Right cardiac atrium (tissue), 5 donors: Measurements from ENCODE around the gene BGLAP. TPM values are rescaled to one million over a fixed set of nuclear protein-coding genes. Genes with fewer than 3 reads are reported as not detected.

Experiments
- ATAC-seq, 2 donors: fragments of 200-7000 bp; cut with Tn5 transposase; one replicate each; pipeline versions ENCODE4 v1.8.0 to v1.9.1; 2020; ENCODE audit warnings: moderate library complexity in 2 of 2, mild to moderate bottlenecking in 1 of 2
- DNase-seq, 3 donors: peaks; one replicate each; pipeline ENCODE4 v3.0.0-alpha.2; 2020
- H3K27ac ChIP-seq: one replicate; pipeline ENCODE4 v1.5.1; 2013; ENCODE audit warnings: mild to moderate bottlenecking, low read length, control low read depth, moderate library complexity
- H3K27me3 ChIP-seq: one replicate; pipeline ENCODE4 v1.6.1; 2013; ENCODE audit not compliant: control insufficient read depth, insufficient read depth
- H3K4me1 ChIP-seq: one replicate; pipeline ENCODE4 v1.6.1; 2013; ENCODE audit warnings: low read length; ENCODE audit not compliant: control insufficient read depth, insufficient read depth
- H3K4me3 ChIP-seq: one replicate; pipeline ENCODE4 v1.5.1; 2013; ENCODE audit warnings: low read length, control low read depth
- H3K9me3 ChIP-seq: one replicate; pipeline ENCODE4 v1.6.1; 2013; ENCODE audit warnings: low read length; ENCODE audit not compliant: control insufficient read depth
- WGBS: extraction: QIAGEN DNeasy Blood & Tissue Kit; methylation state at CpG from one replicate; pipeline ENCODE4 v1.1.7; 2013; 5-methylcytosine and 5-hydroxymethylcytosine counted together
- intact Hi-C, 4 donors: fragments of 100-400 bp; cut with DNase I; formaldehyde crosslinking; loops; one replicate each; pipeline versions ENCODE4 v1.11.0 to v1.14.0; 2022 to 2023
- polyA plus RNA-seq: library from polyadenylated mRNA; stranded (reverse); fragments of 200-250 nt; gene quantifications from one replicate; pipeline ENCODE4 v1.2.3, GENCODE V29; 2013
- total RNA-seq, 4 donors: library from RNA; stranded (reverse); fragmentation: NEBNext Ultra II Directional; extraction: Animal tissue kit (Norgen Biotek cat#: 25700); gene quantifications; one replicate each; pipeline ENCODE4 v1.2.1, GENCODE V29; 2021
- donor health status: healthy with polysubstance abuse.
- donor health status: DM: no; HTN: yes; CAD: no.
- donor health status: DM: no; HTN: no; CAD: no.
- donor health status: DM: no; HTN: yes; CAD: no; lungs with severe emphysema.
- donor health status: DM: yes; HTN: yes; CAD: no.

Gene BGLAP
- total and polyA plus RNA-seq, 5 donors: 0.45 to 0.92 (median 0.60) TPM; not detected in 1

DNA sequence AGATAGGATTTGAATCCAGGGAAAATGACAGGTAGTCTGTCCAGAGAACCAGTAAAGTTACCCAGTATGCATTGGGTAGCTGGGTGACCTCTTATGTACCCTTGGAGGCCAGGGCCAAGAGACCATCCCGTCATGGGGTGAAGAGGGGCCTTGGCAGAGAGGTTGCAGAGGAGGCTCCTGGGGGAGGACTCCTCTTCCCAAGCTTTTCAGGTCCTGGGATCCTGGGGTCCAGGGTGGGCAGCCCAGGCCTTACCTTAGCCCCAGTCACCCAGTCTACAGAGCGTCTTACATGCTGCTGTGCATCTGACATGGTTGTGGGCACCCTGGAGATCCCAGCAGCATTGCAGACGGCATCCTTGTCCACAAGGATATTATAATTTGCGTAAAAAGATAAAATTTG, 15.2 kb upstream of the BGLAP start:
- H3K4me3 ChIP-seq: no peak overlapping the region
- ATAC-seq (no peak), DNase-seq (no peak)
- WGBS: 86% methylated on average over 4 of the region's 4 CpGs
- no peaks in the 10 kb centered on the region for H3K9me3 ChIP-seq
- intact Hi-C loops: loop anchor here in 2 of 4 donors (5.0 to 10.0 kb wide), 2 partner anchors 79 to 132 kb away; no protein-coding TSS in a partner anchor
- no peak overlapping the region for H3K27ac ChIP-seq
- H3K4me1 ChIP-seq: no peaks in the 10 kb centered on the region
- H3K27me3 ChIP-seq: no peaks in the 10 kb centered on the region

DNA sequence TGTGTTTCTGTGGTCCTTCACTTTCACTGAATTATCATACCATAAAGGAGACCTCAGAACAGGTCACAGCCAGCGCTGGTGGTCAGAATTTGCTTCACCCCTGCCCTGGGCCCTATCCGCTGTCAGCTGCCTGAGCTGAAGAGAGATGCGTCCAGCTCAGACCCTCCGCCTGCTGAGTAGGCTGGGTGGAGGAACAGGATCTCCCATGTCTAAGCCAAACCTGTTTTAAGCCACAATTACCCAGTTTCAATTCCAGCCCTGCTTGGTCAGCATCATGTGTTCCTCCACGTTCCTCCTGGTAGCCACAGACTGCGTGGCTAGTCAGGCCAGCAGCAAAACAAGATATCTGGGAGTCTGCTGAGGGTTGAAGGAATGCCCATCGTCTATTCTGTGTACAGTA, 13.5 kb upstream of the BGLAP start:
- intact Hi-C loops: loop anchor here in 2 of 4 donors (5.0 to 10.0 kb wide), 2 partner anchors 81 to 134 kb away; no protein-coding TSS in a partner anchor
- DNase-seq (no peak), ATAC-seq (no peak)
- Histone ChIP-seq H3K4me1 (no peaks in the 10 kb centered on the region), H3K27ac (no peak overlapping the region), H3K4me3 (no peak overlapping the region), H3K27me3 (no peaks in the 10 kb centered on the region), H3K9me3 (no peaks in the 10 kb centered on the region)
- WGBS: 73% methylated on average over 7 of the region's 7 CpGs

DNA sequence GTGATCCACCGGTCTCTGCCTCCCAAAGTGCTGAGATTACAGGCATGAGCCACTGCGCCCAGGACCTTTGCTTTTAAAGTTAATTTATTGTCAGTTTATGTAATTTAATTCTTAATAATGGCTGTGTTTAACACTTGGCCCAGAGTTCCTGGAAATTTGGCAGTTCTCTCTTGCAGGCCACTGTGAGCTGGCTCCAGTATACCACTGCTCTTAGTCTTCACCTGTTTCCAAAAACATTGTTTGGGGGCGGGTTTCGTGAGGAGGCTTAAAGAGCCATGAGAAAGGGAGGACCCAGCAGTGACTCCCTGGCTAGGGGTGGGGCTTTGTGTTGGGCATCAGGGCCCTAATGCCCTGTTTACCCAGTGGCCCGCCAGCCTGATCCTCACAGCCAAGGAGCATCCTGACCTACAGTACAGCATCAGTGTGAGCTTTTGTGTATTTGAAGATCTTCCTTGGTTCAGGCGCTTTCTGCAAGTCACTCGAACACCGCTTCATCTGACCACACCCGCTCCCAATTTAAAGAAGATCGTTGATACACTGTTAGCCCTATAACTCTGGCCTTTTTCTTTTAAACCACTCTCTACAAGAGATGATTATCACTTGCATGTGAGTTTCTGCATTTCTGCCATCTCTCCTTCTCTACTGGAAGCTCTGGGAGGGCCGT, 12.0 kb upstream of the BGLAP start:
- intact Hi-C loops: loop anchor here in 2 of 4 donors (5.0 to 10.0 kb wide), 2 partner anchors 83 to 135 kb away; no protein-coding TSS in a partner anchor
- H3K4me1 ChIP-seq: no peaks in the 10 kb centered on the region
- ATAC-seq: no peak
- WGBS: 92% methylated on average over 11 of the region's 11 CpGs
- no peaks in the 10 kb centered on the region for H3K9me3 ChIP-seq
- no peak overlapping the region for H3K4me3 ChIP-seq
- DNase-seq: no peak
- H3K27me3 ChIP-seq: no peaks in the 10 kb centered on the region
- no peak overlapping the region for H3K27ac ChIP-seq

DNA sequence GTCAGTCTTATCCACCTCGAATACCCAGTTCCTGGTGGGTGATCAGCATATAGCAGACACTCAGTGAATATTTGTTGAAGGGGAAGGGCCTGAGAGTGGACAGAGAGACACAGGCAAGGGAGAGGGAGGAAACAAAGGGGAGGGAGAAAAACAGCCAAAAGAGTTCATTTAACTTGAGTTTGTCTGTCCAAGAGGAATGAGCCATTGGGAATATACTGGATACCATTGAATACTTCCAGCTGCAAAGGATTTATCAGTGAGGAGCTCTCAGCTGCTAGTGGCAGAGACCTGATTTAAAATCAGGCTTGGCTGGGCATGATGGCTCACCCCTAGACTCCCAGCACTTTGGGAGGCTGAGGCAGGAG, 11.5 kb upstream of the BGLAP start:
- DNase-seq: no peak
- 90% methylated on average over 1 of the region's 1 CpG for WGBS
- H3K4me1 ChIP-seq: no peaks in the 10 kb centered on the region
- no peak overlapping the region for H3K4me3 ChIP-seq
- no peaks in the 10 kb centered on the region for H3K9me3 ChIP-seq
- H3K27me3 ChIP-seq: no peaks in the 10 kb centered on the region
- no peak overlapping the region for H3K27ac ChIP-seq
- intact Hi-C loops: no loop called here
- no peak for ATAC-seq

DNA sequence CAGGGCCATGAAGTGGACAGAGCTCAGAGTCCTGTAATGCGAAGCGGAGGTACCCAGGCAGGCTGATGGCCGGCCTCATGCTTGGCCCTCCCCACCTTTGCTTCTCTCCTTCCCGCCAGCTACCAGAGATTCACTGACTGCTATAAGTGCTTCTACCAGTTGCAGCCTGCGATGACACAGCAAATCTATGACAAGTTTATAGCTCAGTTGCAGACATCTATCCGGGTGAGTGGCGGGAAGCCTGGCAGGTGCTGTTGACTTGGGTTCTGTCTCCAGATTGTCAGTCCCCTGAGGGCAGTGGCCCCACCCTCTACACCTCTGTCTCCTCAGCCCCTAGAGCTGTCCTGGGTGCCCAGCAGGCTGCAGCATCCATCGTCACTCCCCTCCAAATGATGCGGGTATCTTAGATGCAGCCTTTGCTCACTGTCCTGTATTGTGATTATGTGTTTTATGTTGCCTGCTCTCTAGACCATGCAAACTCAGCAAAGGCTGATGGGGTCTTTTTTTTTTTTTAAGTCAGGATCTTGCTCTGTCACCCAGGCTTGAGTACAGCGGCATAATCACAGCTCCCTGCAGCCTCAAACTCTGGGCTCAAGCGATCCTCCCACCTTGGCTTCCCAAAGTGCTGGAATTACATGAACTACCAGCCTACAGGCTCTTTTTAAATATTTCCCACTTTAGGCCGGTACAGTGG, 9.6 kb upstream of the BGLAP start:
- no peak for DNase-seq
- H3K27ac ChIP-seq: no peak overlapping the region
- no peaks in the 10 kb centered on the region for H3K4me1 ChIP-seq
- ATAC-seq: no peak
- 89% methylated on average over 12 of the region's 12 CpGs for WGBS
- no peaks in the 10 kb centered on the region for H3K27me3 ChIP-seq
- no peaks in the 10 kb centered on the region for H3K9me3 ChIP-seq
- H3K4me3 ChIP-seq: no peak overlapping the region
- intact Hi-C loops: no loop called here

DNA sequence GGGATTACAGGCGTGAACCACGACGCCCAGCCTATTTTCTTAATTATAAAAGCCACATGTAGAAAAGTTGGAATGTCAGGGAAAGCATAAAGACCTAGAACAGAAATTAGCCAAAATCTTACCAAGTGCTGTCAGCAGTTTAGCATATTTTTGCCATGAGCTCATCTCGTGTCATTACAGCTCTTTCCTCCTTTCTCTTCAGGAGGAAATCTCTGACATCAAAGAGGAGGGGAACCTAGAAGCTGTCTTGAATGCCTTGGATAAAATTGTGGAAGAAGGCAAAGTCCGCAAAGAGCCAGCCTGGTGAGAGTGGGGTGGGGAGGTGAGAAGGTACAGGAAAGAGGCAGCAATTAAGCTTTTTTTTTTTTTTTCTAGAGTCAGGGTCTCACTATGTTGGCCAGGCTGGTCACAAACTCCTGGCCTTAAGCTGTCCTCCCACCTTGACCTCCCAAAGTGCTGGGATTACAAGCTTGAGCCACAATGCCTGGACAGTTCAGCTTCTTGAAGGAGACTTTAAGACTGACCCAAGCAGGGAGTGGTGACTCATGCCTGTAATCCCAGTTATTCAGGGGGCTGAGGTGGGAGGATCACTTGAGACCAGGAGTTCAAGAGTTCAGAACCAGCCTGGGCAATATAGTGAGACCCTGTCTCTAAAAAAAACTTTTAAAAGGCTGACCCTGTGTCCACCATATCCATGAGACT, 8.4 kb upstream of the BGLAP start:
- intact Hi-C loops: no loop called here
- no peaks in the 10 kb centered on the region for H3K9me3 ChIP-seq
- WGBS: 67% methylated on average over 5 of the region's 5 CpGs

DNA sequence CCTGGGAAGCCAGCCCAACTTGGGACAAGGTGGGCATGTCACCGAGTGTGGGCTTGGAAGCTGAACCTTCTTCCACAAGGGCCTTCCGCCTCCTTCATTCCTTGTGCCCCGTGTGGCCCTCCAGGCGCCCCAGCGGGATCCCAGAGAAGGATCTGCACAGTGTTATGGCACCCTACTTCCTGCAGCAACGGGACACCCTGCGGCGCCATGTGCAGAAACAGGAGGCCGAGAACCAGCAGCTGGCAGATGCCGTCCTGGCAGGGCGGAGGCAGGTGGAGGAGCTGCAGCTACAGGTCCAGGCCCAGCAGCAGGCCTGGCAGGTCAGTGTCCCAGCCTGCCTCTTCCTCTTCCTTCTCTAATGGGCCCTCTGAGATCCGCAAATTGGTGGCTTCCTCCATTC, 5.8 kb upstream of the BGLAP start:
- 96% methylated on average over 12 of the region's 12 CpGs for WGBS
- no peak for ATAC-seq
- DNase-seq: no peak
- intact Hi-C loops: no loop called here
- H3K4me3 ChIP-seq: no peak overlapping the region
- no peak overlapping the region for H3K27ac ChIP-seq
- no peaks in the 10 kb centered on the region for H3K27me3 ChIP-seq
- no peaks in the 10 kb centered on the region for H3K9me3 ChIP-seq
- no peaks in the 10 kb centered on the region for H3K4me1 ChIP-seq

More for the DNA sequence above, 8.4 kb upstream of the BGLAP start:
- DNase-seq (no peak), ATAC-seq (no peak)
- H3K27me3 ChIP-seq: no peaks in the 10 kb centered on the region
- H3K27ac ChIP-seq: no peak overlapping the region
- H3K4me3 ChIP-seq: no peak overlapping the region
- H3K4me1 ChIP-seq: no peaks in the 10 kb centered on the region

DNA sequence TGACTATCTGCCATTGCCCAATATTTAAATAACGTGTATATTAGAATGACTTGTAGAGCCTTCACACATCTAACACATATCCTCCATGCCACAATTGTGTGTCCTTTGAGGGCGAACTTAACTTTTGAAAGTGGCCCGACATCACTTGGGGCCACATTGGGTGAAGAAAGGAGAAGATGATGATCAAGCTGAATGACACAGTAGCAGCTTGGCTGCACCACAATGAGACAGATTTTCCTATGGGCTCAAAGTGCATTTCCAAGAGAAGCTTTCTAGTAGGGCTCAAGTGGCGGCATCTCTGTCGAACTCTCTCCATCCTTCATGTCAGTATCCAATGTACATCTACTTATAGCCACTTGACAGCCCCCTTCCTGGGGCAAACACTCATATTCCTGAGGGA, 3.7 kb upstream of the BGLAP start:
- intact Hi-C loops: no loop called here
- no peak for DNase-seq
- H3K27me3 ChIP-seq: no peaks in the 10 kb centered on the region
- ATAC-seq: no peak
- H3K9me3 ChIP-seq: no peaks in the 10 kb centered on the region
- no peak overlapping the region for H3K4me3 ChIP-seq
- WGBS: 91% methylated on average over 5 of the region's 5 CpGs
- H3K27ac ChIP-seq: no peak overlapping the region
- H3K4me1 ChIP-seq: no peaks in the 10 kb centered on the region

DNA sequence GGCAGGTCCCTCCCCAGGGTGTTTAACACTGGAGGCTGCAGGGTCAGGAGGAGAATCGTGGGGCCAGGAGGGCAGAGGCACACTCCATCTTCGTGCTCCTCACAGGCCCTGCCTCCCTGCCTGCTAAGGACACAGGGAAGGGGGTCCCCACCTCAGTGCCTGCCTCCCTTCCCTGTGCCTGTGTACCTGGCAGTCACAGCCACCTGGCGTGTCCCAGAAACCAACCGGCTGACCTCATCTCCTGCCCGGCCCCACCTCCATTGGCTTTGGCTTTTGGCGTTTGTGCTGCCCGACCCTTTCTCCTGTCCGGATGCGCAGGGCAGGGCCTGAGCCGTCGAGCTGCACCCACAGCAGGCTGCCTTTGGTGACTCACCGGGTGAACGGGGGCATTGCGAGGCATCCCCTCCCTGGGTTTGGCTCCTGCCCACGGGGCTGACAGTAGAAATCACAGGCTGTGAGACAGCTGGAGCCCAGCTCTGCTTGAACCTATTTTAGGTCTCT, 623 bp upstream of the BGLAP start:
- H3K27me3 ChIP-seq: no peaks in the 10 kb centered on the region
- no peaks in the 10 kb centered on the region for H3K9me3 ChIP-seq
- ATAC-seq (no peak), DNase-seq (no peak)
- no peak overlapping the region for H3K27ac ChIP-seq
- no peak overlapping the region for H3K4me3 ChIP-seq
- intact Hi-C loops: no loop called here
- H3K4me1 ChIP-seq: peaks cover 5% of the 10 kb centered on the region
- 70% methylated on average over 15 of the region's 15 CpGs for WGBS

DNA sequence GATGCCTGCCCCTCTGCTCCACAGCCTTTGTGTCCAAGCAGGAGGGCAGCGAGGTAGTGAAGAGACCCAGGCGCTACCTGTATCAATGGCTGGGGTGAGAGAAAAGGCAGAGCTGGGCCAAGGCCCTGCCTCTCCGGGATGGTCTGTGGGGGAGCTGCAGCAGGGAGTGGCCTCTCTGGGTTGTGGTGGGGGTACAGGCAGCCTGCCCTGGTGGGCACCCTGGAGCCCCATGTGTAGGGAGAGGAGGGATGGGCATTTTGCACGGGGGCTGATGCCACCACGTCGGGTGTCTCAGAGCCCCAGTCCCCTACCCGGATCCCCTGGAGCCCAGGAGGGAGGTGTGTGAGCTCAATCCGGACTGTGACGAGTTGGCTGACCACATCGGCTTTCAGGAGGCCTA, 754 bp downstream of the BGLAP start:
- H3K4me1 ChIP-seq: peaks cover 5% of the 10 kb centered on the region
- intact Hi-C loops: no loop called here
- DNase-seq (no peak), ATAC-seq (no peak)
- WGBS: 73% methylated on average over 10 of the region's 10 CpGs
- H3K27me3 ChIP-seq: no peaks in the 10 kb centered on the region
- H3K4me3 ChIP-seq: no peak overlapping the region
- H3K9me3 ChIP-seq: no peaks in the 10 kb centered on the region
- H3K27ac ChIP-seq: no peak overlapping the region

DNA sequence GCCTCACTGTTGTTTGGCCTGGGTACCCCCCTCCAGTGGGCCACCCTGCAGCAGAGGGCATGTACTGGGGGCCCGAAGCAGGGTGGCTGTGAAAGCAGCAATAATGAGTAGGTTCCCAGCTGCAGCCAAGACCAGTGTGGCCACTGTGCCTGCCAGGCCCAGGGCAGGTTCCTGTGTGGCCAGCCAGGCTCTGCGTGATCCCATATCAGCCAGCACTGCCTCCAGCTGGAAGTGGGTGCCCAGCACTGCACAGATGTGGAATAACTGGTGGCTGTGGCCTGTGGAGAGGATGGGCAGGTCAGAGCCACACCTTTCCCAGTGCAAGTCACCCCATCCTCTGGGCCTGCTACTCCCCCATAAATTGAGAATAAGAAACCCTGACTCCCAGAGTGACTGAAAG, 2.1 kb downstream of the BGLAP start:
- intact Hi-C loops: no loop called here
- Histone ChIP-seq H3K27ac (no peak overlapping the region), H3K4me3 (no peak overlapping the region), H3K4me1 (peaks cover 5% of the 10 kb centered on the region), H3K9me3 (no peaks in the 10 kb centered on the region), H3K27me3 (no peaks in the 10 kb centered on the region)
- 87% methylated on average over 2 of the region's 2 CpGs for WGBS
- no peak for ATAC-seq
- DNase-seq: no peak
